Measurements from ENCODE around the gene SH2D3C. TPM values are rescaled to one million over a fixed set of nuclear protein-coding genes. Genes with fewer than 3 reads are reported as not detected.

The SH2D3C gene
- total and polyA plus RNA-seq, 4 donors = 9.4 to 29.4 (median 17.7) TPM

GRCh38 chr9:127815512-127816361, 37.3 kb upstream of the SH2D3C start:
- DNase-seq (ENCODE audit: low read depth in 4 of 6, low spot score in 6 of 6) = no peak
- WGBS (ENCODE audit: insufficient coverage) = 91% methylated on average over 33 of the region's 33 CpGs
- Histone ChIP-seq H3K36me3 (ENCODE audit: control insufficient read depth, insufficient read depth, low read length) (peaks cover 73% of the 10 kb centered on the region), H3K4me1 (ENCODE audit: control insufficient read depth, insufficient read depth, low read length) (peaks cover 24% of the 10 kb centered on the region), H3K27me3 (ENCODE audit: control insufficient read depth, insufficient read depth, low read length) (no peaks in the 10 kb centered on the region), H3K27ac (ENCODE audit: low read depth, low read length) (no peak overlapping the region), H3K4me3 (ENCODE audit: low read depth, low read length) (no peak overlapping the region), H3K9me3 (ENCODE audit: control insufficient read depth, insufficient read depth, low read length) (no peaks in the 10 kb centered on the region)

- Histone ChIP-seq H3K9me3 (ENCODE audit: control insufficient read depth, insufficient read depth, low read length) (no peaks in the 10 kb centered on the region), H3K36me3 (ENCODE audit: control insufficient read depth, insufficient read depth, low read length) (peaks cover 81% of the 10 kb centered on the region)
These were observed 36.4 kb upstream of the SH2D3C start for GRCh38 chr9:127814619-127815511.

GRCh38 chr9:127813686-127814226, 35.3 kb upstream of the SH2D3C start:
- 74% methylated on average over 6 of the region's 9 CpGs for WGBS (ENCODE audit: insufficient coverage)
- no peaks in the 10 kb centered on the region for H3K27me3 ChIP-seq (ENCODE audit: control insufficient read depth, insufficient read depth, low read length)
- H3K4me1 ChIP-seq (ENCODE audit: control insufficient read depth, insufficient read depth, low read length) = peaks cover 30% of the 10 kb centered on the region
- peak overlapping the region; percentile 52 for H3K27ac ChIP-seq (ENCODE audit: low read depth, low read length)
- no peak for DNase-seq (ENCODE audit: low read depth in 4 of 6, low spot score in 6 of 6)
- H3K36me3 ChIP-seq (ENCODE audit: control insufficient read depth, insufficient read depth, low read length) = peaks cover 86% of the 10 kb centered on the region
- H3K4me3 ChIP-seq (ENCODE audit: low read depth, low read length) = no peak overlapping the region
- H3K9me3 ChIP-seq (ENCODE audit: control insufficient read depth, insufficient read depth, low read length) = no peaks in the 10 kb centered on the region

More at GRCh38 chr9:127814619-127815511, 36.4 kb upstream of the SH2D3C start:
- no peaks in the 10 kb centered on the region for H3K27me3 ChIP-seq (ENCODE audit: control insufficient read depth, insufficient read depth, low read length)
- no peak overlapping the region for H3K27ac ChIP-seq (ENCODE audit: low read depth, low read length)
- peaks cover 24% of the 10 kb centered on the region for H3K4me1 ChIP-seq (ENCODE audit: control insufficient read depth, insufficient read depth, low read length)
- WGBS (ENCODE audit: insufficient coverage) = 84% methylated on average over 11 of the region's 11 CpGs
- H3K4me3 ChIP-seq (ENCODE audit: low read depth, low read length) = no peak overlapping the region
- no peak for DNase-seq (ENCODE audit: low read depth in 4 of 6, low spot score in 6 of 6)

- Histone ChIP-seq H3K27ac (ENCODE audit: low read depth, low read length) (no peak overlapping the region), H3K4me3 (ENCODE audit: low read depth, low read length) (no peak overlapping the region), H3K27me3 (ENCODE audit: control insufficient read depth, insufficient read depth, low read length) (no peaks in the 10 kb centered on the region), H3K9me3 (ENCODE audit: control insufficient read depth, insufficient read depth, low read length) (no peaks in the 10 kb centered on the region), H3K4me1 (ENCODE audit: control insufficient read depth, insufficient read depth, low read length) (peaks cover 28% of the 10 kb centered on the region), H3K36me3 (ENCODE audit: control insufficient read depth, insufficient read depth, low read length) (peaks cover 86% of the 10 kb centered on the region)
- DNase-seq (ENCODE audit: low read depth in 4 of 6, low spot score in 6 of 6) = no peak
- 93% methylated on average over 19 of the region's 19 CpGs for WGBS (ENCODE audit: insufficient coverage)
These were observed 34.6 kb upstream of the SH2D3C start for GRCh38 chr9:127812936-127813675.

GRCh38 chr9:127812011-127812410, 33.5 kb upstream of the SH2D3C start:
- Histone ChIP-seq H3K27ac (ENCODE audit: low read depth, low read length) (no peak overlapping the region), H3K9me3 (ENCODE audit: control insufficient read depth, insufficient read depth, low read length) (no peaks in the 10 kb centered on the region), H3K27me3 (ENCODE audit: control insufficient read depth, insufficient read depth, low read length) (no peaks in the 10 kb centered on the region), H3K4me3 (ENCODE audit: low read depth, low read length) (no peak overlapping the region), H3K4me1 (ENCODE audit: control insufficient read depth, insufficient read depth, low read length) (peaks cover 20% of the 10 kb centered on the region), H3K36me3 (ENCODE audit: control insufficient read depth, insufficient read depth, low read length) (peaks cover 89% of the 10 kb centered on the region)
- 86% methylated on average over 2 of the region's 6 CpGs for WGBS (ENCODE audit: insufficient coverage)
- DNase-seq (ENCODE audit: low read depth in 4 of 6, low spot score in 6 of 6) = no peak

- H3K9me3 ChIP-seq (ENCODE audit: control insufficient read depth, insufficient read depth, low read length) = no peaks in the 10 kb centered on the region
- H3K4me1 ChIP-seq (ENCODE audit: control insufficient read depth, insufficient read depth, low read length) = peaks cover 20% of the 10 kb centered on the region
- H3K27me3 ChIP-seq (ENCODE audit: control insufficient read depth, insufficient read depth, low read length) = no peaks in the 10 kb centered on the region
- 97% methylated on average over 7 of the region's 10 CpGs for WGBS (ENCODE audit: insufficient coverage)
- H3K27ac ChIP-seq (ENCODE audit: low read depth, low read length) = no peak overlapping the region
- peaks cover 87% of the 10 kb centered on the region for H3K36me3 ChIP-seq (ENCODE audit: control insufficient read depth, insufficient read depth, low read length)
- DNase-seq (ENCODE audit: low read depth in 4 of 6, low spot score in 6 of 6) = no peak
- H3K4me3 ChIP-seq (ENCODE audit: low read depth, low read length) = no peak overlapping the region
These were observed 32.1 kb upstream of the SH2D3C start for GRCh38 chr9:127810378-127811187.

GRCh38 chr9:127809540-127810377, 31.3 kb upstream of the SH2D3C start:
- Histone ChIP-seq H3K27me3 (ENCODE audit: control insufficient read depth, insufficient read depth, low read length) (no peaks in the 10 kb centered on the region), H3K36me3 (ENCODE audit: control insufficient read depth, insufficient read depth, low read length) (peaks cover 79% of the 10 kb centered on the region), H3K9me3 (ENCODE audit: control insufficient read depth, insufficient read depth, low read length) (no peaks in the 10 kb centered on the region), H3K4me1 (ENCODE audit: control insufficient read depth, insufficient read depth, low read length) (peaks cover 14% of the 10 kb centered on the region), H3K4me3 (ENCODE audit: low read depth, low read length) (no peak overlapping the region), H3K27ac (ENCODE audit: low read depth, low read length) (no peak overlapping the region)
- WGBS (ENCODE audit: insufficient coverage) = 31% methylated on average over 37 of the region's 57 CpGs
- no peak for DNase-seq (ENCODE audit: low read depth in 4 of 6, low spot score in 6 of 6)

- H3K36me3 ChIP-seq (ENCODE audit: control insufficient read depth, insufficient read depth, low read length) = peaks cover 80% of the 10 kb centered on the region
- no peak overlapping the region for H3K4me3 ChIP-seq (ENCODE audit: low read depth, low read length)
- DNase-seq (ENCODE audit: low read depth in 4 of 6, low spot score in 6 of 6) = no peak
- no peak overlapping the region for H3K27ac ChIP-seq (ENCODE audit: low read depth, low read length)
- no peaks in the 10 kb centered on the region for H3K27me3 ChIP-seq (ENCODE audit: control insufficient read depth, insufficient read depth, low read length)
- WGBS (ENCODE audit: insufficient coverage) = 61% methylated on average over 7 of the region's 9 CpGs
- no peaks in the 10 kb centered on the region for H3K9me3 ChIP-seq (ENCODE audit: control insufficient read depth, insufficient read depth, low read length)
- peaks cover 17% of the 10 kb centered on the region for H3K4me1 ChIP-seq (ENCODE audit: control insufficient read depth, insufficient read depth, low read length)
These were observed 30.6 kb upstream of the SH2D3C start for GRCh38 chr9:127809002-127809539.

Measured in spinal cord (tissue), 10 donors.